NCI-H187 (cell line): ENCODE data around the gene CDH13.

Experiments
- DNase-seq, 2 experiments: peaks; one replicate each; lab custom pipeline; 2025; lab: John Stamatoyannopoulos, UW

The CDH13 gene

GRCh38 chr16:83623091-83623730 is 996.4 kb downstream of the CDH13 start:
- DNase-seq: no peak

GRCh38 chr16:83623892-83624291 is 997.1 kb downstream of the CDH13 start:
- no peak for DNase-seq

- no peak for DNase-seq
Measured at GRCh38 chr16:83624429-83625120, 997.8 kb downstream of the CDH13 start.

- DNase-seq: no peak
Measured at GRCh38 chr16:83626204-83626603, 999.4 kb downstream of the CDH13 start.

GRCh38 chr16:83626676-83627075 is 999.9 kb downstream of the CDH13 start:
- DNase-seq: no peak

GRCh38 chr16:83627996-83628395 is 1001.2 kb downstream of the CDH13 start:
- DNase-seq: no peak

GRCh38 chr16:83629426-83629825 is 1002.7 kb downstream of the CDH13 start:
- no peak for DNase-seq

- no peak for DNase-seq
Measured at GRCh38 chr16:83629836-83630235, 1003.1 kb downstream of the CDH13 start.

- DNase-seq: no peak
Measured at GRCh38 chr16:83630979-83631378, 1004.2 kb downstream of the CDH13 start.

- DNase-seq: no peak
Measured at GRCh38 chr16:83633286-83633685, 1006.5 kb downstream of the CDH13 start.

GRCh38 chr16:83648347-83648746 is 1021.6 kb downstream of the CDH13 start:
- no peak for DNase-seq

GRCh38 chr16:83651871-83652270 is 1025.1 kb downstream of the CDH13 start:
- peak in 1 of 2 experiments; percentile 30 for DNase-seq

- no peak for DNase-seq
Measured at GRCh38 chr16:83652943-83653342, 1026.2 kb downstream of the CDH13 start.

GRCh38 chr16:83653785-83654184 is 1027.0 kb downstream of the CDH13 start:
- no peak for DNase-seq

GRCh38 chr16:83660282-83660681 is 1033.5 kb downstream of the CDH13 start:
- DNase-seq: no peak

- no peak for DNase-seq
Measured at GRCh38 chr16:83661656-83662055, 1034.9 kb downstream of the CDH13 start.

GRCh38 chr16:83666449-83666848 is 1039.7 kb downstream of the CDH13 start:
- DNase-seq: no peak

- DNase-seq: no peak
Measured at GRCh38 chr16:83669456-83669855, 1042.7 kb downstream of the CDH13 start.

GRCh38 chr16:83674931-83675535 is 1048.3 kb downstream of the CDH13 start:
- DNase-seq: no peak

GRCh38 chr16:83676086-83676485 is 1049.3 kb downstream of the CDH13 start:
- DNase-seq: no peak

- no peak for DNase-seq
Measured at GRCh38 chr16:83680980-83681379, 1054.2 kb downstream of the CDH13 start.

- no peak for DNase-seq
Measured at GRCh38 chr16:83681381-83681956, 1054.7 kb downstream of the CDH13 start.
